K562 (cell line): ENCODE results near the gene SLAMF6. TPM values are rescaled to one million over a fixed set of nuclear protein-coding genes. Genes with fewer than 3 reads are reported as not detected.

Experiments
- CBX8 ChIP-seq: fragments of 200-600 bp; sonication (generic); IDR thresholded peaks from 2 replicates; pipeline ENCODE4 v1.6.1; 2012; ENCODE audit warnings: borderline replicate concordance, mixed run types, low read depth, mild to moderate bottlenecking, moderate library complexity, mixed read lengths, low read length, control low read depth, inconsistent platforms; ENCODE audit not compliant: poor library complexity, severe bottlenecking; ENCODE audit errors: extremely low read depth
- CHCHD3 ChIP-seq: fragments of 250-450 bp; sonication (Bioruptor Pico); IDR thresholded peaks from 2 replicates; pipeline ENCODE4 v2.1.2; 2022; ENCODE audit warnings: mild to moderate bottlenecking
- FIP1L1 ChIP-seq: fragments of 200-400 bp; formaldehyde crosslinking; IDR thresholded peaks from 2 replicates; pipeline ENCODE4 v1.6.1; 2018; ENCODE audit warnings: mild to moderate bottlenecking, low read depth, low read length; ENCODE audit not compliant: poor library complexity, severe bottlenecking
- FOXK2 ChIP-seq, 2 experiments: fragments of 450-650 bp; IDR thresholded peaks in 1 of 2; conservative IDR thresholded peaks in 1 of 2; 2 replicates each; pipeline ENCODE4 v1.6.1; 2016; ENCODE audit warnings: low read depth in 2 of 2, mild to moderate bottlenecking in 1 of 2
- GABPB2 ChIP-seq: fragments of 250-450 bp; sonication (Bioruptor Pico); conservative IDR thresholded peaks from 2 replicates; pipeline ENCODE4 v1.5.1; 2021; ENCODE audit warnings: mild to moderate bottlenecking
- MEIS2 ChIP-seq: fragments of 450-650 bp; IDR thresholded peaks from 2 replicates; pipeline ENCODE4 v1.6.1; 2014; ENCODE audit warnings: mild to moderate bottlenecking; ENCODE audit not compliant: partially characterized antibody
- MTA2 ChIP-seq: fragments of 450-650 bp; IDR thresholded peaks from 2 replicates; pipeline ENCODE4 v1.6.1; 2016; ENCODE audit warnings: low read depth
- NEUROD1 ChIP-seq: fragments of 150-350 bp; IDR thresholded peaks from 2 replicates; pipeline ENCODE4 v1.6.1; 2014; ENCODE audit warnings: borderline replicate concordance, low read length, low read depth; ENCODE audit not compliant: partially characterized antibody
- NFIX ChIP-seq: fragments of 250-450 bp; sonication (Bioruptor Pico); IDR thresholded peaks from 2 replicates; pipeline ENCODE4 v1.4.0; 2020; ENCODE audit warnings: low read depth, mild to moderate bottlenecking, moderate library complexity
- POLR2AphosphoS5 ChIP-seq: IDR thresholded peaks from 2 replicates; pipeline ENCODE4 v1.6.1; 2011; ENCODE audit warnings: mild to moderate bottlenecking, low read depth, low read length, moderate library complexity; ENCODE audit not compliant: control insufficient read depth, insufficient read depth
- RNF2 ChIP-seq: sonication (generic); IDR thresholded peaks from 2 replicates; pipeline ENCODE4 v1.6.1; 2016
- SMAD1 ChIP-seq: fragments of 150-350 bp; IDR thresholded peaks from 2 replicates; pipeline ENCODE4 v1.6.1; 2014; ENCODE audit warnings: low read length, low read depth; ENCODE audit not compliant: partially characterized antibody
- STAG1 ChIP-seq: sonication (generic); formaldehyde crosslinking; IDR thresholded peaks from 2 replicates; pipeline ENCODE4 v1.5.0; 2020; ENCODE audit warnings: missing genetic modification reagents, borderline replicate concordance
- YY1 ChIP-seq, 3 experiments: IDR thresholded peaks; 2 replicates each; pipeline ENCODE4 v1.6.1; 2011; ENCODE audit warnings: low read length in 2 of 3, mild to moderate bottlenecking in 2 of 3, moderate library complexity in 2 of 3, borderline replicate concordance in 1 of 3, control low read depth in 1 of 3, low read depth in 1 of 3; ENCODE audit not compliant: insufficient read depth in 3 of 3, insufficient replicate concordance in 2 of 3, control insufficient read depth in 1 of 3, insufficient read length in 1 of 3; ENCODE audit errors: extremely low read depth in 1 of 3
- polyA plus RNA-seq, 8 experiments: library from polyadenylated mRNA; depleted of rRNA in 4 of 8; stranded (reverse) in 5 of 8; unstranded in 3 of 8; fragments of >200 nt; fragmentation: Nextera tagmentation in 2 of 8; fragmentation: Illumina TruSeq in 1 of 8; extraction: Ambion mirVana in 2 of 8; extraction: Trizol in 1 of 8; gene quantifications; 2 replicates each; pipeline versions ENCODE4 v1.2.1 to v1.2.3, GENCODE V29; 2011 to 2014; ENCODE audit warnings: inconsistent platforms in 1 of 8, missing spikeins in 1 of 8
- total RNA-seq, 7 experiments: library from RNA; depleted of rRNA in 6 of 7; stranded (reverse); fragments of >200 nt in 6 of 7; fragmentation: Illumina TruSeq in 2 of 7; extraction: Trizol in 2 of 7; gene quantifications; 2 replicates each; pipeline versions ENCODE4 v1.2.1 to v1.2.3, GENCODE V29; 2011 to 2021; ENCODE audit warnings: low replicate concordance in 1 of 7
- TF ChIP-seq, protein P1 (sequence below): fragments of 450-650 bp; formaldehyde crosslinking; IDR thresholded peaks from 2 replicates; pipeline ENCODE4 v1.4.0; 2020; ENCODE audit warnings: mild to moderate bottlenecking, mixed read lengths
- TF ChIP-seq, protein P2 (sequence below): sonication (generic); formaldehyde crosslinking; IDR thresholded peaks from 2 replicates; pipeline ENCODE4 v1.8.1; 2023; ENCODE audit warnings: mild to moderate bottlenecking, missing genetic modification reagents, moderate library complexity
- TF ChIP-seq, protein P3 (sequence below): conservative IDR thresholded peaks from 2 replicates; pipeline ENCODE4 v1.6.1; 2011; ENCODE audit warnings: low read depth, mild to moderate bottlenecking, low read length; ENCODE audit not compliant: control insufficient read depth
- TF ChIP-seq, protein P4 (sequence below), 2 experiments: fragments of 450-650 bp; IDR thresholded peaks; 2 replicates each; pipeline ENCODE4 v1.6.1; 2018; ENCODE audit warnings: mild to moderate bottlenecking in 2 of 2, low read depth in 1 of 2; ENCODE audit not compliant: partially characterized antibody in 2 of 2

SLAMF6 gene
- total and polyA plus RNA-seq, 9 of the 15 experiments (the other 6 are each of a cell fraction or from before 2014, with no cell fraction given) = 0.56 to 4.8 (median 1.1) TPM

DNA sequence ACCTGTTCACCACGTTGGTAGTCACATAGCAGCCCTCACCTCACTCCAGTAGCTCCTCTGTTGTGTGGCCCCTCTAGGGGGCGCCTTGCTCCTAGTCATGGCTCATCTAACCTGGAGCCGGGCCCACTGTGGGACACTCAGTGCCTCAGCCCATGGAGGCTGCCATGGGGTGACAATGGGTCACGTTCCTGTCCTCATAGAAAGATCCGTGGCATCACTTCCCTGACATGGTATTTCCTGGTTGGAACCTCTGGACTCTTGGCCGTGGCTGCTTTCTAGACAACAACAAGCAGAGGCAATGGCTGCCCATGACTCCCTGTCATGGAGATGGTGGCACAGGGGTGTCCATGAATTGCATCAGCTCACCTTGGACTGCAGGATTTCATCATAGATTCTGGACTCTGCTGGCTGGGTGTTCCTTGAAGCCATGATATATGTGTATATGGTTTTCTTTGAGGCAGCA lies 27.5 kb upstream of the SLAMF6 start (continued):
- TF ChIP-seq, protein P1, sequence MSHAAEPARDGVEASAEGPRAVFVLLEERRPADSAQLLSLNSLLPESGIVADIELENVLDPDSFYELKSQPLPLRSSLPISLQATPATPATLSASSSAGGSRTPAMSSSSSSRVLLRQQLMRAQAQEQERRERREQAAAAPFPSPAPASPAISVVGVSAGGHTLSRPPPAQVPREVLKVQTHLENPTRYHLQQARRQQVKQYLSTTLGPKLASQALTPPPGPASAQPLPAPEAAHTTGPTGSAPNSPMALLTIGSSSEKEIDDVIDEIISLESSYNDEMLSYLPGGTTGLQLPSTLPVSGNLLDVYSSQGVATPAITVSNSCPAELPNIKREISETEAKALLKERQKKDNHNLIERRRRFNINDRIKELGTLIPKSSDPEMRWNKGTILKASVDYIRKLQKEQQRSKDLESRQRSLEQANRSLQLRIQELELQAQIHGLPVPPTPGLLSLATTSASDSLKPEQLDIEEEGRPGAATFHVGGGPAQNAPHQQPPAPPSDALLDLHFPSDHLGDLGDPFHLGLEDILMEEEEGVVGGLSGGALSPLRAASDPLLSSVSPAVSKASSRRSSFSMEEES (CRISPR knock-in tag) = no peak
- TF ChIP-seq NFIX (CRISPR knock-in tag) (no peak), FOXK2 (conservative IDR thresholded peaks at IDR 0.05 in 1 of 2, IDR thresholded peaks at IDR 0.05 in 1 of 2; ENCODE audit: low read depth in 2 of 2) (no peak), STAG1 (CRISPR knock-in tag) (no peak), NEUROD1 (no peak), SMAD1 (no peak), YY1 (IDR thresholded peaks at IDR 0.05; ENCODE audit: borderline replicate concordance in 1 of 3, control insufficient read depth in 1 of 3, extremely low read depth in 1 of 3, insufficient read depth in 3 of 3, insufficient read length in 1 of 3, insufficient replicate concordance in 2 of 3, low read depth in 1 of 3, low read length in 2 of 3) (no peak), CHCHD3 (no peak), POLR2AphosphoS5 (no peak), FIP1L1 (no peak), MTA2 (no peak), GABPB2 (CRISPR knock-in tag) (no peak), CBX8 (no peak), MEIS2 (no peak), RNF2 (no peak)
- TF ChIP-seq, protein P2, sequence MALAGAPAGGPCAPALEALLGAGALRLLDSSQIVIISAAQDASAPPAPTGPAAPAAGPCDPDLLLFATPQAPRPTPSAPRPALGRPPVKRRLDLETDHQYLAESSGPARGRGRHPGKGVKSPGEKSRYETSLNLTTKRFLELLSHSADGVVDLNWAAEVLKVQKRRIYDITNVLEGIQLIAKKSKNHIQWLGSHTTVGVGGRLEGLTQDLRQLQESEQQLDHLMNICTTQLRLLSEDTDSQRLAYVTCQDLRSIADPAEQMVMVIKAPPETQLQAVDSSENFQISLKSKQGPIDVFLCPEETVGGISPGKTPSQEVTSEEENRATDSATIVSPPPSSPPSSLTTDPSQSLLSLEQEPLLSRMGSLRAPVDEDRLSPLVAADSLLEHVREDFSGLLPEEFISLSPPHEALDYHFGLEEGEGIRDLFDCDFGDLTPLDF (CRISPR knock-in tag) = no peak
- TF ChIP-seq, protein P3, sequence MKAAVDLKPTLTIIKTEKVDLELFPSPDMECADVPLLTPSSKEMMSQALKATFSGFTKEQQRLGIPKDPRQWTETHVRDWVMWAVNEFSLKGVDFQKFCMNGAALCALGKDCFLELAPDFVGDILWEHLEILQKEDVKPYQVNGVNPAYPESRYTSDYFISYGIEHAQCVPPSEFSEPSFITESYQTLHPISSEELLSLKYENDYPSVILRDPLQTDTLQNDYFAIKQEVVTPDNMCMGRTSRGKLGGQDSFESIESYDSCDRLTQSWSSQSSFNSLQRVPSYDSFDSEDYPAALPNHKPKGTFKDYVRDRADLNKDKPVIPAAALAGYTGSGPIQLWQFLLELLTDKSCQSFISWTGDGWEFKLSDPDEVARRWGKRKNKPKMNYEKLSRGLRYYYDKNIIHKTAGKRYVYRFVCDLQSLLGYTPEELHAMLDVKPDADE = no peak
- TF ChIP-seq, protein P4, sequence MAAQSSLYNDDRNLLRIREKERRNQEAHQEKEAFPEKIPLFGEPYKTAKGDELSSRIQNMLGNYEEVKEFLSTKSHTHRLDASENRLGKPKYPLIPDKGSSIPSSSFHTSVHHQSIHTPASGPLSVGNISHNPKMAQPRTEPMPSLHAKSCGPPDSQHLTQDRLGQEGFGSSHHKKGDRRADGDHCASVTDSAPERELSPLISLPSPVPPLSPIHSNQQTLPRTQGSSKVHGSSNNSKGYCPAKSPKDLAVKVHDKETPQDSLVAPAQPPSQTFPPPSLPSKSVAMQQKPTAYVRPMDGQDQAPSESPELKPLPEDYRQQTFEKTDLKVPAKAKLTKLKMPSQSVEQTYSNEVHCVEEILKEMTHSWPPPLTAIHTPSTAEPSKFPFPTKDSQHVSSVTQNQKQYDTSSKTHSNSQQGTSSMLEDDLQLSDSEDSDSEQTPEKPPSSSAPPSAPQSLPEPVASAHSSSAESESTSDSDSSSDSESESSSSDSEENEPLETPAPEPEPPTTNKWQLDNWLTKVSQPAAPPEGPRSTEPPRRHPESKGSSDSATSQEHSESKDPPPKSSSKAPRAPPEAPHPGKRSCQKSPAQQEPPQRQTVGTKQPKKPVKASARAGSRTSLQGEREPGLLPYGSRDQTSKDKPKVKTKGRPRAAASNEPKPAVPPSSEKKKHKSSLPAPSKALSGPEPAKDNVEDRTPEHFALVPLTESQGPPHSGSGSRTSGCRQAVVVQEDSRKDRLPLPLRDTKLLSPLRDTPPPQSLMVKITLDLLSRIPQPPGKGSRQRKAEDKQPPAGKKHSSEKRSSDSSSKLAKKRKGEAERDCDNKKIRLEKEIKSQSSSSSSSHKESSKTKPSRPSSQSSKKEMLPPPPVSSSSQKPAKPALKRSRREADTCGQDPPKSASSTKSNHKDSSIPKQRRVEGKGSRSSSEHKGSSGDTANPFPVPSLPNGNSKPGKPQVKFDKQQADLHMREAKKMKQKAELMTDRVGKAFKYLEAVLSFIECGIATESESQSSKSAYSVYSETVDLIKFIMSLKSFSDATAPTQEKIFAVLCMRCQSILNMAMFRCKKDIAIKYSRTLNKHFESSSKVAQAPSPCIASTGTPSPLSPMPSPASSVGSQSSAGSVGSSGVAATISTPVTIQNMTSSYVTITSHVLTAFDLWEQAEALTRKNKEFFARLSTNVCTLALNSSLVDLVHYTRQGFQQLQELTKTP (IDR thresholded peaks at IDR 0.05; ENCODE audit: low read depth in 1 of 2, partially characterized antibody in 2 of 2) = no peak
